ENCODE data around the gene BANP.

GRCh38 chr16:87930456-87930855 is 20.8 kb upstream of the BANP start:
- no peak for TF ChIP-seq POLR2A (IDR thresholded peaks at IDR 0.05)
- no peak for TF ChIP-seq CTCF (IDR thresholded peaks at IDR 0.05)
